Measurements from ENCODE around the gene GMIP.
"Not testable (repeated sequence)": the region's sequence is repeated elsewhere in the genome, so short reads cannot be mapped to it uniquely, and the experiment has no call there.

Gene GMIP

GRCh38 chr19:19618219-19619051 is 25.0 kb downstream of the GMIP start, which contains the start of gene PBX4:
Gene PBX4, minus strand, starts transcription at chr19:19618687. Its CDS starts 58 bp downstream, at chr19:19618629.
- H3K4me3 ChIP-seq (ENCODE audit: low read depth, low read length): peak within 1 kb of the TSS; percentile 68
- TF ChIP-seq CTCF (IDR thresholded peaks at IDR 0.05; ENCODE audit: borderline replicate concordance, insufficient read depth, low read depth, low read length): no peak

- H3K4me3 ChIP-seq (ENCODE audit: low read depth, low read length): no peak overlapping the region
- TF ChIP-seq CTCF (IDR thresholded peaks at IDR 0.05; ENCODE audit: borderline replicate concordance, insufficient read depth, low read depth, low read length): no peak
Measured at GRCh38 chr19:19615086-19615485, 28.4 kb downstream of the GMIP start.

GRCh38 chr19:19613506-19613905 is 30.0 kb downstream of the GMIP start:
- H3K4me3 ChIP-seq (ENCODE audit: low read depth, low read length): no peak overlapping the region
- TF ChIP-seq CTCF (IDR thresholded peaks at IDR 0.05; ENCODE audit: borderline replicate concordance, insufficient read depth, low read depth, low read length): no peak

- H3K4me3 ChIP-seq (ENCODE audit: low read depth, low read length): no peak overlapping the region
- TF ChIP-seq CTCF (IDR thresholded peaks at IDR 0.05; ENCODE audit: borderline replicate concordance, insufficient read depth, low read depth, low read length): no peak
Measured at GRCh38 chr19:19610376-19611202, 32.9 kb downstream of the GMIP start.

GRCh38 chr19:19606686-19607085 is 36.8 kb downstream of the GMIP start:
- not testable (repeated sequence) for H3K4me3 ChIP-seq (ENCODE audit: low read depth, low read length)

- H3K4me3 ChIP-seq (ENCODE audit: low read depth, low read length): no peak overlapping the region
- TF ChIP-seq CTCF (IDR thresholded peaks at IDR 0.05; ENCODE audit: borderline replicate concordance, insufficient read depth, low read depth, low read length): no peak
Measured at GRCh38 chr19:19606021-19606420, 37.4 kb downstream of the GMIP start.

- TF ChIP-seq CTCF (IDR thresholded peaks at IDR 0.05; ENCODE audit: borderline replicate concordance, insufficient read depth, low read depth, low read length): no peak
- no peak overlapping the region for H3K4me3 ChIP-seq (ENCODE audit: low read depth, low read length)
Measured at GRCh38 chr19:19602713-19603324, 40.6 kb downstream of the GMIP start.
